Dermis lymphatic vessel endothelial cell (primary cell): ENCODE measurements around the gene RETREG3. TPM values are rescaled to one million over a fixed set of nuclear protein-coding genes. Genes with fewer than 3 reads are reported as not detected.

Source experiments
- total RNA-seq: library from RNA; depleted of rRNA; stranded (reverse); fragments of >200 nt; gene quantifications from 2 replicates; pipeline ENCODE4 v1.2.1, GENCODE V29; 2014

Gene RETREG3, protein sequence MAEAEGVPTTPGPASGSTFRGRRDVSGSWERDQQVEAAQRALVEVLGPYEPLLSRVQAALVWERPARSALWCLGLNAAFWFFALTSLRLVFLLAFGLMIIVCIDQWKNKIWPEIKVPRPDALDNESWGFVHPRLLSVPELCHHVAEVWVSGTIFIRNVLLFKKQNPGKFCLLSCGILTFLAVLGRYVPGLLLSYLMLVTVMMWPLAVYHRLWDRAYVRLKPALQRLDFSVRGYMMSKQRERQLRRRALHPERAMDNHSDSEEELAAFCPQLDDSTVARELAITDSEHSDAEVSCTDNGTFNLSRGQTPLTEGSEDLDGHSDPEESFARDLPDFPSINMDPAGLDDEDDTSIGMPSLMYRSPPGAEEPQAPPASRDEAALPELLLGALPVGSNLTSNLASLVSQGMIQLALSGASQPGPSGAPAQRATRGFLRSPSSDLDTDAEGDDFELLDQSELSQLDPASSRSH
- 65.7 and 83.3 TPM in 2 replicates for total RNA-seq

DNA sequence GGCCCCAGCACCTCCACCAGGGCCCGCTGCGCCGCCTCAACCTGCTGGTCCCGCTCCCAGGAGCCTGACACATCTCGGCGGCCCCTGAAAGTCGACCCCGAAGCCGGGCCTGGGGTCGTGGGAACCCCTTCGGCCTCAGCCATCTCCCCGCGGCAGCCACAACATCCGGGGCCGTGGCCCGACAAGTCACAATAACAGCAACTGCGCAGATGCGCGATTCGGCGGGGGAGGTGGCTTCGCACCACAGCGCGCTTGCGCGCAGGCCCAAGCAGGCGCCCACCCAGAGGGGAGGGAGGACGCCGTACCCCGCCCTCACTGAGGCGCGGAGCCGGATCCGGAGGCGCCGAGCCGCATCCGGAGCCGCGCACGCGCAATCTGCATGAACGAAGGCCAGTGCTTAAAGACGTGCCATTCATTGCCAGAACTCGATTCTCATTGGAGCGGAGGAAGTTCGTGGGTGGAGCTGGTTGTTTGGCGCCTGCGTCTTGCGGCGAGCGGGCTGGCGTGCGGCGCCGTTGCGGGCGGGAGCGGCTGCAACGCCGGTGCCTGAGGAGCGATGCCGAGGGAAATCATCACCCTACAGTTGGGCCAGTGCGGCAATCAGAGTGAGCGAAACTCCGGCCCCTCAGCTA is at the start of gene RETREG3, which contains the start of gene TUBG1:
Gene RETREG3 (minus strand): TSS at position 193 of the 632 bp plus-strand sequence. CDS start 50 bp downstream, at position 143.
Gene TUBG1 (plus strand): TSS at position 502 of the 632 bp plus-strand sequence. CDS start 55 bp downstream, at position 557.

DNA sequence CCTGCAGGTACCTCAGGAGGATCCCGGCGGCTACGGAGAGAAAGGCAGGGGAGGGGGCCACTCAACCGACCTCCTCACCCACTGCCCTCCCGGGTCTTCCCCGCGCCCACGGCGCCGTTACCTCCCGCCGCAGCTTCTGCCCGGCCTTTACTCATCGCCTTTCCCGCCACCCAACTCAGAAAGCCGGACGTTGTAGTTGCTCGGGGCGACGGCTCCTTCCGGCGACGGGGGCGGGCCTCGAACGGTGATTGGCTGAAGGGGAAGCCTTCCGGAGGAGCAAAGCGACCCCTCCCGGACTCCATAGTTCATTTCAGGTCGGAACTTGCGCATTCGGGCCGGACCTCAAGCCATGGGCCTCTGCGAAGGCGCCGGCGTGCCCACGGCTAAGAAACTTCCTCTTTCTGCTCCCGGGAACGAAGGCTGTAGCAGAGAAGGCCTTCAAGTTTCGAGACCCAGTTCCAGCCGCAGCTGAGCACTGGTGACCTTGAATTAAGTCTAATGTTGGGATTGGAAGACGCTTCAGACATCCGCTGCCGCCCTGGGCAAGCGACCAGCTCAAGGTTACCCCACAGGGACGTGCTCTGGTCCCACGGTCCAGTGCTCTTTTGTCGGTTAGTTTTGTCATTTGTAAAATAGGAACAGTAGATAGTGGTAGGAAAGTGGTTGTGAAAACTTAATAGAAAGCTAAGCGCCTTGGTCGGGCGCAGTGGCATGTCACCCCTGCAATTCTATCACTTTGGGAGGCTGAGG is 31.5 kb downstream of the RETREG3 start, which contains the start of gene PSMC3IP:
Gene PSMC3IP (minus strand): TSS at position 198 of the 750 bp plus-strand sequence. CDS start 43 bp downstream, at position 155.

DNA sequence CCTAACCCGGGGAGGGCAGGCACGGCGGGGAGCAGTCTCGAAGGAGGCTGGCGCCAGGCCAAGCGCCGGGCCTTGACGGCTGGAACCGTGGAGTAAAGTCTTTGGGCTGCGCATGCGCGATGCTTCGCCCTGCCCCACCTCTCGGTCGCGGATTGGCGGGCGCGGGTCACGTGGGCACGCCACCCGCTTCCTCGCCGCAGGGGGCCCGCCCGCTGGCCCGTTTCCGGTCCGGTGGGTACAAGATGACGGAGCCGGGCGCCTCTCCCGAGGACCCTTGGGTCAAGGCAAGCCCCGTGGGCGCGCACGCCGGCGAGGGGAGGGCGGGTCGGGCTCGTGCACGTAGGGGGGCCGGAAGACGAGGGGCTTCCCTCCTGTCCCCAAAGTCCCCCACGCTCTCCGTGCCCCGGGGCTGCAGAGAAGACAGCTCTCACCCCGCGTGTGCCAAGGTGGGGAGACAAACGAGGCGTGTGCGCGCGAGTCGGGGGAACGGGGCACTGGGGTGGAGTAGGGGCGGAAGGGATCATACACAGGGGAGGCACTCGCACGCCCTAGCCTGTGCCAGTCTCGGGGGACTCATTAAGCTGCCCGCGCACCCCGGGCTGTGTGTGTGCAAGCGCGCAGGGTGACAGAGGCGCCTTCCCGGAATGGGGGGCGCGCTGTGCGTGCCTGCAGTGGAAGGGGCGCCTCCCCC is 42.1 kb downstream of the RETREG3 start, which contains the start of gene MLX:
Gene MLX (plus strand): TSS at position 218 of the 691 bp plus-strand sequence. CDS start 25 bp downstream, at position 243.

DNA sequence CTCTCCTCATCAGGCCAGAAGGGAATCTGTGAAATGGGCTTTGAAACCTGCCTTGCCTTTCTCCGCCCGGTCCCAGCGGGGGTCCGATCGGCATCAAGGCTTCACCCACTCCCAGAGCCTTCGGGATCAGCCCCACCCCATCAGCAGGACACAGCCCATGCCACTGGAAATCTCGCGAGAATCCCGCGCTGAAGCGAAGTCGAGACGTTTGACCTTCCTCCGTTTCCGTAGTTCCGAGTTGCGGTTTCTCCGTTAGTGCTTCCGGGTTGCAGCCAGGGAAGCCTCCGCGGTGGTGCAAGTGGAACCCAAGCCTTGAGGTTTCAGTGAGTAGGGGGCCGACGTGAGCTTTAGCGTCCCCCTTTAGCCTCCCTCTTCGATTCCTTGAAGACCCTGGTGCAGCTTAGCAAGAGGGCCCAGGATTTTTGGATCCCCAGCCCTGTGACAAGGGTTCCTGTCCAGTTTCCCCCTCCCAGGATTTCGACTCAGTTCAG is 47.2 kb downstream of the RETREG3 start, which contains the start of gene COASY:
Gene COASY (plus strand): TSS at position 252 of the 491 bp plus-strand sequence. CDS start 475 bp downstream, outside the sequence.

DNA sequence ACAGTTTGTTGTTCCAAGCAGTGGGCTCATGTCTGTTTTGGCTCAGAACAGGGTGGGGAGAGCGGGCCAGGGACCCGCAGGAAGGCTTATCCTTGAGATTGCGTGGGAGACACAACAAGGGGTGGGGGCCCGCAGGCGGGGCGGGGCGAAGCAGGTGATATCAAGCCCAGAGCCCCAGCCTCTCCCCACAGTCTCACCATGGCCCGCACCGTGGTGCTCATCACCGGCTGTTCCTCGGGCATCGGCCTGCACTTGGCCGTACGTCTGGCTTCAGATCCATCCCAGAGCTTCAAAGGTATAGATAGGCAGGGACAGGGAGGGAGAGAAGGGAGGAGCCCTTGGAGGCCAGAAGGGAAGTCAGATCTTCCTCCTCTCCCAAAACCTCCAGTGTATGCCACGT is 56.4 kb downstream of the RETREG3 start, which contains the start of gene HSD17B1:
Gene HSD17B1 (plus strand): TSS at position 188 of the 400 bp plus-strand sequence. CDS start 11 bp downstream, at position 199.

DNA sequence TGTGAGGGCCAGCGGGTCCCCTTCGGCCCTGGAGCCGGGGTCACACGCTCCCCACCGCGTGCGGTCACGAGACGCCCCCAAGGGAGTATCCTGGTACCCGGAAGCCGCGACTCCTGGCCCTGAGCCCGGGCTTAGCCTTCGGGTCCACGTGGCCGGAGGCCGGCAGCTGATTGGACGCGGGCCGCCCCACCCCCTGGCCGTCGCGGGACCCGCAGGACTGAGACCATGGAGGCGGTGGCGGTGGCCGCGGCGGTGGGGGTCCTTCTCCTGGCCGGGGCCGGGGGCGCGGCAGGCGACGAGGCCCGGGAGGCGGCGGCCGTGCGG is 73.2 kb downstream of the RETREG3 start, which contains the start of gene NAGLU:
Gene NAGLU (plus strand): TSS at position 194 of the 324 bp plus-strand sequence. CDS start 32 bp downstream, at position 226.

Other genes with a start within 250 kb of the RETREG3 start
- 91.7 and 93.9 TPM in 2 replicates for gene STAT3, start 220.9 kb downstream of the RETREG3 start, total RNA-seq
- 384 and 454 TPM in 2 replicates for gene CAVIN1, start 186.1 kb downstream of the RETREG3 start, total RNA-seq
- 17.2 and 18.1 TPM in 2 replicates for gene ATP6V0A1, start 150.5 kb downstream of the RETREG3 start, total RNA-seq
- 23.3 and 32.3 TPM in 2 replicates for gene NAGLU, start 73.1 kb downstream of the RETREG3 start, total RNA-seq
- gene HSD17B1, start 56.5 kb downstream of the RETREG3 start, total RNA-seq = 0.76 and 1.4 TPM in 2 replicates
- gene COASY, start 47.2 kb downstream of the RETREG3 start, total RNA-seq = 7.5 and 9.0 TPM in 2 replicates
- gene MLX, start 42.3 kb downstream of the RETREG3 start, total RNA-seq = 30.3 and 34.1 TPM in 2 replicates
- 1.1 and 1.3 TPM in 2 replicates for gene PSMC3IP, start 31.6 kb downstream of the RETREG3 start, total RNA-seq
- gene TUBG1, start 309 bp upstream of the RETREG3 start, total RNA-seq = 10.8 and 11.5 TPM in 2 replicates
- 4.2 and 5.4 TPM in 2 replicates for gene TUBG2, start 49.9 kb upstream of the RETREG3 start, total RNA-seq
- gene PLEKHH3, start 67.6 kb upstream of the RETREG3 start, total RNA-seq = 13.0 and 16.8 TPM in 2 replicates
- 2.4 and 3.9 TPM in 2 replicates for gene CCR10, start 72.5 kb upstream of the RETREG3 start, total RNA-seq
- gene CNTNAP1, start 73.2 kb upstream of the RETREG3 start, total RNA-seq = 6.7 and 9.9 TPM in 2 replicates
- 12.4 and 13.8 TPM in 2 replicates for gene EZH1, start 135.7 kb upstream of the RETREG3 start, total RNA-seq
- gene RAMP2, start 151.9 kb upstream of the RETREG3 start, total RNA-seq = 15.6 and 21.5 TPM in 2 replicates
- 42.3 and 46.2 TPM in 2 replicates for gene VPS25, start 164.1 kb upstream of the RETREG3 start, total RNA-seq
- 0.54 and 1.5 TPM in 2 replicates for gene WNK4, start 171.2 kb upstream of the RETREG3 start, total RNA-seq
- 63.1 and 74.3 TPM in 2 replicates for gene COA3, start 189.3 kb upstream of the RETREG3 start, total RNA-seq
- gene CNTD1, start 189.5 kb upstream of the RETREG3 start, total RNA-seq = not detected in 2 replicates
- 143 and 162 TPM in 2 replicates for gene BECN1, start 214.9 kb upstream of the RETREG3 start, total RNA-seq
- gene PSME3, start 224.0 kb upstream of the RETREG3 start, total RNA-seq = 48.9 and 65.9 TPM in 2 replicates
- gene AOC2, start 235.2 kb upstream of the RETREG3 start, total RNA-seq = 0.22 and 0.43 TPM in 2 replicates
- gene AOC3, start 241.8 kb upstream of the RETREG3 start, total RNA-seq = 0.33 and 0.43 TPM in 2 replicates